WTC11 (cell line): ENCODE results near the gene IL36B.

Source experiments
- JUN ChIP-seq: sonication (generic); formaldehyde crosslinking; IDR thresholded peaks from 2 replicates; pipeline ENCODE4 v1.8.0; 2023; ENCODE audit warnings: mild to moderate bottlenecking, missing genetic modification reagents
- MXD4 ChIP-seq: fragments of 250-450 bp; sonication (Bioruptor Pico); IDR thresholded peaks from 2 replicates; pipeline ENCODE4 v1.8.0; 2021; ENCODE audit warnings: mild to moderate bottlenecking, moderate library complexity, borderline replicate concordance

DNA sequence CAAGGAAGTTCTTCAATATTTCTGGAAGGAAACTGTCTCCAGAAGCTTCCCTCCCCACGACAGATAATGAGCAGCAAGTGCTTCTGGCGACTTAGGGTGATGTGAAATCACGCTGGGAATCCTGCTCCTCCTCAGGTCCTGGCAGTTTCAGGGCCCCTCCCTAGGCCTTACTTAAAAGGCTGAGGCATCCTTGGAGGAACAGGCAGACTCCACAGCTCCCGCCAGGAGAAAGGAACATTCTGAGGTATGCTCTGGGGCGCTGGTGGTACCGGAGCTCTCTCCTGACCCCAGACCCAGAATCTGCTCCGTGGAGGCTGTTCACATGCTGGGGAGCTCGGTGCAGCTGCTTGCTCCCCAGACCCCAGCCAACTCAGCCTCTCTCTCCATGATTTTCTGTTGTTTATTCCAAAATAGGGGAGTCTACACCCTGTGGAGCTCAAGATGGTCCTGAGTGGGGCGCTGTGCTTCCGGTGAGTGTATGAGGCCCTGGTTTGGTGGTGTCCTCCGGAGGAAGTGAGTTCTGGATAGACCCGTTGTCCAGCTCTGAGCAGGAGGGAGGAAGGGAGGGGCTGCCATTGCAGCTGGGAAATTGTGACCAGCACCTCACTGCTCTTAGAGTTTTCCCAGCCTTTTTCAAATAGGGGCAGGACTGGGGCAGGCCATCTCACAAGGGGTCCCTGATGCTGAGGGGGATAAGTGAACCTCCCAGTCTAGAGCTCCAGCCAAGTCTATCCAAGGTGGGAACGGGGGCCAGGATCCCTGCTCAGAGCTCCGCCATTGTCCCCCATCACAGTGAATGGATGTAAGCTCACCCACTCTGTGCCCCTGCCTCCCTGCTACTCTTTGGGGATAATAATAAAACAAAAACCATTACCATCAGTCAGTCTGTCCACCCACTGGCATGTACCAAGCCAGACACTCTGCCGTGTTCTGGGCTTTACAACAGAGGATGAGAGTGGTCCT lies 6.6 kb upstream of the IL36B start, which contains the start of gene IL36RN:
- TF ChIP-seq JUN (no peak), MXD4 (CRISPR knock-in tag) (no peak)
